HUES6 (cell line): Measurements from ENCODE around the gene ATXN1.

Experiments
- H3K27ac ChIP-seq: 2 replicates; pipeline ENCODE4 v1.7.0; 2013; ENCODE audit warnings: low read depth, mild to moderate bottlenecking, low read length, inconsistent platforms
- H3K27me3 ChIP-seq: 2 replicates; pipeline ENCODE4 v1.6.1; 2013; ENCODE audit warnings: low read length; ENCODE audit not compliant: control insufficient read depth, insufficient read depth
- H3K36me3 ChIP-seq: 2 replicates; pipeline ENCODE4 v1.6.1; 2013; ENCODE audit warnings: low read length; ENCODE audit not compliant: control insufficient read depth, insufficient read depth
- H3K4me1 ChIP-seq: 2 replicates; pipeline ENCODE4 v1.6.1; 2013; ENCODE audit warnings: low read length; ENCODE audit not compliant: control insufficient read depth, insufficient read depth
- H3K4me3 ChIP-seq: 2 replicates; pipeline ENCODE4 v1.5.1; 2013; ENCODE audit warnings: low read depth, low read length
- H3K9ac ChIP-seq: one replicate; pipeline ENCODE4 v1.6.1; 2013; ENCODE audit warnings: mild to moderate bottlenecking, low read length
- H3K9me3 ChIP-seq: 2 replicates; pipeline ENCODE4 v1.6.1; 2013; ENCODE audit warnings: low read depth, low read length; ENCODE audit not compliant: control insufficient read depth, insufficient read depth

The ATXN1 gene

GRCh38 chr6:16760516-16761470 is at the start of gene ATXN1:
Gene ATXN1 (minus strand): TSS chr6:16761460.
- Histone ChIP-seq H3K27me3 (peaks cover 13% of the 10 kb centered on the region), H3K4me1 (peaks cover 16% of the 10 kb centered on the region), H3K9me3 (no peaks in the 10 kb centered on the region), H3K4me3 (peak within 1 kb of the TSS; percentile 81), H3K9ac (peak within 1 kb of the TSS; percentile 83), H3K27ac (no peak within 1 kb of the TSS), H3K36me3 (no peaks in the 10 kb centered on the region)

- Histone ChIP-seq H3K4me1 (peaks cover 3% of the 10 kb centered on the region), H3K9ac (no peak overlapping the region), H3K4me3 (no peak overlapping the region), H3K27me3 (no peaks in the 10 kb centered on the region), H3K27ac (no peak overlapping the region), H3K9me3 (peaks cover 36% of the 10 kb centered on the region), H3K36me3 (no peaks in the 10 kb centered on the region)
Observed at GRCh38 chr6:16810411-16810810, 49.2 kb upstream of the ATXN1 start.

- Histone ChIP-seq H3K9me3 (peaks cover 36% of the 10 kb centered on the region), H3K9ac (no peak overlapping the region), H3K27me3 (no peaks in the 10 kb centered on the region), H3K4me3 (no peak overlapping the region), H3K36me3 (no peaks in the 10 kb centered on the region), H3K4me1 (peaks cover 9% of the 10 kb centered on the region), H3K27ac (no peak overlapping the region)
Observed at GRCh38 chr6:16809753-16810358, 48.6 kb upstream of the ATXN1 start.

GRCh38 chr6:16807956-16808355 is 46.7 kb upstream of the ATXN1 start:
- Histone ChIP-seq H3K4me1 (peaks cover 28% of the 10 kb centered on the region), H3K36me3 (no peaks in the 10 kb centered on the region), H3K27me3 (no peaks in the 10 kb centered on the region), H3K9me3 (peaks cover 29% of the 10 kb centered on the region), H3K9ac (no peak overlapping the region), H3K4me3 (no peak overlapping the region), H3K27ac (no peak overlapping the region)

- Histone ChIP-seq H3K4me1 (peaks cover 30% of the 10 kb centered on the region), H3K36me3 (no peaks in the 10 kb centered on the region)
Observed at GRCh38 chr6:16806363-16806762, 45.1 kb upstream of the ATXN1 start.

GRCh38 chr6:16805243-16805950 is 44.1 kb upstream of the ATXN1 start:
- no peak overlapping the region for H3K4me3 ChIP-seq
- no peak overlapping the region for H3K27ac ChIP-seq
- H3K9ac ChIP-seq, result no peak overlapping the region
- H3K4me1 ChIP-seq, result peaks cover 30% of the 10 kb centered on the region
- no peaks in the 10 kb centered on the region for H3K36me3 ChIP-seq
- peaks cover 15% of the 10 kb centered on the region; the same call in 1 of the 2 replicates for H3K9me3 ChIP-seq
- no peaks in the 10 kb centered on the region for H3K27me3 ChIP-seq

More at GRCh38 chr6:16806363-16806762, 45.1 kb upstream of the ATXN1 start:
- H3K27me3 ChIP-seq, result no peaks in the 10 kb centered on the region
- H3K4me3 ChIP-seq, result no peak overlapping the region
- H3K9me3 ChIP-seq, result peaks cover 18% of the 10 kb centered on the region; the same call in 1 of the 2 replicates
- no peak overlapping the region for H3K27ac ChIP-seq
- H3K9ac ChIP-seq, result no peak overlapping the region

DNA sequence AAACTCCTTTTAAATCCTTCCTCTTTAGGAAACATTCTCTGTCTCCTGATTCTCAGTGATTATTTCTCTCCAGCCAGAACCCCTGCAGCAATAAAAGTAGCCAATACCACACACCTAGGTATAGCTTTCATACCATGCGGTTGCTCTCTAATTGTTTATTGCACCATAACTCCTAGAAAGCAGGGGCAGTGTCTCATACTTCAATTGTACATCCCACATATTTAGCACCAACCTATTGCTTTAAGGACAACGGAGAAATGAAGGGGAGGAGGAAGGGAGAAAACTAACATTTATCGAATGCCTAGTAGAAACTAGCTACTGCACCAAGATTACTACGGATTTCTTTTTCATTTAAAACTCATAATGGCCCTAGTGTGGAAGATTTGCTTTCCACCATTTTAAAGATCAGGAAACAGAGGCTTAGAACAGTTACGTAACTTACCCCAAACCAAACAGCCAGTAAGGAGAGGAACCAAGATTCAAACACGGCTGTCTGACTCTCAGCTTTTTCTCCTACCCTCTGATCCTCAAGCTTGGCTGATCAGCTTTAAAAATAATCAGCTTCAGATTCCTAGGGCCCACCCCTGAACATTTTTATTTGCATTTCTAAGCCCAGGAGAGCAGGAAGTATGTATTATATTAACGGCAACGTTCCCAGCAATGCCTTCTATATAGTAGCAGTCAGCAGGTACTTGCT is 43.4 kb upstream of the ATXN1 start:
- Histone ChIP-seq H3K4me3 (no peak overlapping the region), H3K9ac (no peak overlapping the region), H3K36me3 (no peaks in the 10 kb centered on the region), H3K4me1 (peaks cover 31% of the 10 kb centered on the region), H3K9me3 (peaks cover 9% of the 10 kb centered on the region; the same call in 1 of the 2 replicates), H3K27me3 (no peaks in the 10 kb centered on the region), H3K27ac (peak overlapping the region; percentile 21; the same call in 1 of the 2 replicates)

DNA sequence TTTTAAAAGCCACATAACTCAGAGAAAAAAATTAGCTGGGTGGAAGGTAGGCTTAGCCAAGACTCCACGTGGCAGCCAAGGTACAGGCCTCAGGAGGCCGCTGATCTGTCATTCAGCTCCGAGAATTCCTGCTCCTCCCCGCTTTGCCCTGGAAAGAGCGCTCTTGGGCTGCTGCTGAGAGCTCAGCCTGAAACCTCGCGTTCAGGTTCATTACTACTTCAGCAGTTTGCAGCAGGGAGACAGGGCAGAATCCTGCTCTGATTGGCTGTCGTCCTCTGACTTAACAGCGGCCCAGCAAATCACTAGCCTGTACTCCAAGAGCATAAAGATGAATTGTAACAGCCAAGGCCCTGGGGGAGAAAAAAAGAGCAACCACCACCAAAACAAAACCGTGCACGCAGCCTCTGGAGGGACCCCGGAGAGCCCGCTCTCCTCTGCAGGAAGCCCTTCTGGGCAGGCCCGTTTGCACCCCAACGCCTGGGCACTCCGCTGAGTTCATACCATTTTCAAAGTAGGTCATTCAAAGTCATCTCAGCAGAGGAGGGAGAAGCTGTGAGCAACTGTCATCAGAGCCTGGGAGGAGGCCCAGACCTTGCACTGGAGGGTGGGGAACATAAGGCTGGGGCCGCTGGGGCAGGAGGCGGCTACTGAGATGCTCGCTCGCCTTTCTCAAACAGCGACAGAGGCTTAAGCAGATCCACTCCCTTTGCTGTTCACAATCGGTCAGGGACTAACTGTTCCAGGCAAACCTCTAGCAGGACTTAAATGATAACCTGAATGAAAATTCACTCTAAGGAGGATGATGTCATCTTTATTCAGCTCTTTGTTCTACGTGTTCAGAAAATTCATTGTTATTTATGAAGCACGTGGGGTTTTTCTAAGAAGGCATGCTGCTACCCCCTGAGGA is 42.3 kb upstream of the ATXN1 start:
- no peaks in the 10 kb centered on the region for H3K9me3 ChIP-seq
- H3K27me3 ChIP-seq, result no peaks in the 10 kb centered on the region
- H3K4me1 ChIP-seq, result peaks cover 36% of the 10 kb centered on the region
- H3K4me3 ChIP-seq, result peak overlapping the region; percentile 45
- peak overlapping the region; percentile 48 for H3K9ac ChIP-seq
- peak overlapping the region; percentile 30; the same call in 1 of the 2 replicates for H3K27ac ChIP-seq
- no peaks in the 10 kb centered on the region for H3K36me3 ChIP-seq

DNA sequence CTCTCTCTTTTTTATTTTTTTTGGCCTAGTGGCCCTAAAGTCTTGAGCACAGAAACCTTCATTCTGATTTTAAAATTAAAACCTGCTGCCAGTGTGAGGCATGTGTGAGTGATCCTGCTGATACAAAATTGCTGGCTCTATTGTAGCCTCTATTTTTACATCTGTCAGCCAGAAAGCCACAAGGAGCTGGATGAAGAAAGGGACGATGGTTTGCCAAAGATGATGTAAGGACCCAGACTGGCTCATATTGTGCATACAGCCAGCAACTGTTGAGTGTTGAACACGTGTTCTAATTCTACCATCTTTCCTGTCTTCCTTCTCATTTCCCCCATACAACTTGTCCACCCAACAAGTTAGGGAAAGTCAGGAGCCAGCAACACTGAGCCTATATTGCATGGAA is 40.8 kb upstream of the ATXN1 start:
- no peak overlapping the region for H3K9ac ChIP-seq
- no peaks in the 10 kb centered on the region for H3K9me3 ChIP-seq
- no peak overlapping the region for H3K4me3 ChIP-seq
- peaks cover 36% of the 10 kb centered on the region for H3K4me1 ChIP-seq
- H3K27me3 ChIP-seq, result no peaks in the 10 kb centered on the region
- no peak overlapping the region for H3K27ac ChIP-seq
- H3K36me3 ChIP-seq, result no peaks in the 10 kb centered on the region

GRCh38 chr6:16800942-16801341 is 39.7 kb upstream of the ATXN1 start:
- Histone ChIP-seq H3K9ac (no peak overlapping the region), H3K4me3 (no peak overlapping the region), H3K4me1 (peaks cover 36% of the 10 kb centered on the region), H3K9me3 (no peaks in the 10 kb centered on the region), H3K36me3 (no peaks in the 10 kb centered on the region), H3K27ac (no peak overlapping the region), H3K27me3 (no peaks in the 10 kb centered on the region)
